Adrenal gland (tissue), 12 donors: ENCODE results near the gene NR3C1. TPM values are rescaled to one million over a fixed set of nuclear protein-coding genes. Genes with fewer than 3 reads are reported as not detected.

Source experiments
- DNase-seq, 7 donors: peaks; one replicate each; pipeline ENCODE4 v3.0.0-alpha.2; 2019 to 2020
- H3K27ac ChIP-seq, 5 donors: fragments of 200-600 bp; sonication (generic) in 4 of 5; 1 replicate in 3 of 5; 2 replicates in 2 of 5; pipeline versions ENCODE4 v1.5.1 to v1.8.0; 2016 to 2020; ENCODE audit warnings: mild to moderate bottlenecking in 1 of 5
- H3K27me3 ChIP-seq: fragments of 200-600 bp; 2 replicates; pipeline ENCODE4 v1.8.0; 2021
- H3K36me3 ChIP-seq, 2 donors: fragments of 200-600 bp; replicated peaks in 1 of 2; 1 replicate in 1 of 2; 2 replicates in 1 of 2; pipeline versions ENCODE4 v1.5.1 to v1.8.0; 2018 to 2022
- H3K4me1 ChIP-seq, 2 donors: fragments of 200-600 bp; replicated peaks in 1 of 2; 1 replicate in 1 of 2; 2 replicates in 1 of 2; pipeline versions ENCODE4 v1.5.1 to v1.8.0; 2018 to 2021
- H3K4me3 ChIP-seq, 4 donors: fragments of 200-600 bp; sonication (generic) in 3 of 4; one replicate each; pipeline ENCODE4 v1.5.1; 2016 to 2018
- H3K9me3 ChIP-seq, 3 donors: fragments of 200-600 bp; sonication (generic) in 1 of 3; replicated peaks in 1 of 3; 1 replicate in 2 of 3; 2 replicates in 1 of 3; pipeline versions ENCODE4 v1.5.1 to v1.8.0; 2016 to 2021
- CTCF ChIP-seq, 6 experiments: fragments of 450-650 bp in 4 of 6; fragments of 200-600 bp in 2 of 6; sonication (generic) in 1 of 6; IDR thresholded peaks; 1 replicate in 5 of 6; 2 replicates in 1 of 6; pipeline versions ENCODE4 v1.5.1 to v1.8.0; 2016 to 2021; ENCODE audit warnings: antibody characterized with exemption in 6 of 6, mild to moderate bottlenecking in 2 of 6, moderate library complexity in 1 of 6
- POLR2A ChIP-seq, 2 donors: fragments of 450-650 bp; IDR thresholded peaks; one replicate each; pipeline ENCODE4 v1.6.1; 2017; ENCODE audit warnings: antibody characterized with exemption in 2 of 2, mild to moderate bottlenecking in 2 of 2, moderate library complexity in 1 of 2
- WGBS, 4 donors: extraction: QIAGEN DNeasy Blood & Tissue Kit in 2 of 4; methylation state at CpG; one replicate each; pipeline versions ENCODE4 v1.1.5 to v1.1.7; 2013 to 2017; 5-methylcytosine and 5-hydroxymethylcytosine counted together
- intact Hi-C, 2 donors: fragments of 100-400 bp; cut with DNase I; formaldehyde crosslinking; loops; one replicate each; pipeline versions ENCODE4 v1.14.1 to v1.15.0; 2022 to 2023
- polyA plus RNA-seq, 3 donors: library from polyadenylated mRNA; stranded (reverse); fragments of 200-250 nt in 2 of 3; fragments of 350-450 nt in 1 of 3; fragmentation: Illumina TruSeq in 1 of 3; extraction: RNeasy Lipid Tissue Mini Kit (QIAGEN cat#74804) in 1 of 3; gene quantifications; one replicate each; pipeline ENCODE4 v1.2.3, GENCODE V29; 2013 to 2014
- total RNA-seq, 9 donors: library from RNA; depleted of rRNA in 4 of 9; stranded (reverse); fragments of >200 nt in 4 of 9; fragments of 120-200 nt in 1 of 9; fragmentation: NEBNext Ultra II Directional in 1 of 9; extraction: Animal tissue kit (Norgen Biotek cat#: 25700) in 1 of 9; gene quantifications; one replicate each; pipeline versions ENCODE4 v1.1.0 to v1.2.4, GENCODE V29; 2013 to 2023
- donor health status: healthy with polysubstance abuse.
- donor health status: Bipolar disorder and iron deficiency.
- donor health status: DM: yes; HTN: yes; CAD: no.
- donor health status: DM: no; HTN: no; CAD: no.
- donor health status: DM: no; HTN: no; CAD: no.
- donor health status: DM: yes; HTN: yes; CAD: no.

Gene NR3C1
- total and polyA plus RNA-seq, 12 donors, result 7.5 to 35.5 (median 24.5) TPM

DNA sequence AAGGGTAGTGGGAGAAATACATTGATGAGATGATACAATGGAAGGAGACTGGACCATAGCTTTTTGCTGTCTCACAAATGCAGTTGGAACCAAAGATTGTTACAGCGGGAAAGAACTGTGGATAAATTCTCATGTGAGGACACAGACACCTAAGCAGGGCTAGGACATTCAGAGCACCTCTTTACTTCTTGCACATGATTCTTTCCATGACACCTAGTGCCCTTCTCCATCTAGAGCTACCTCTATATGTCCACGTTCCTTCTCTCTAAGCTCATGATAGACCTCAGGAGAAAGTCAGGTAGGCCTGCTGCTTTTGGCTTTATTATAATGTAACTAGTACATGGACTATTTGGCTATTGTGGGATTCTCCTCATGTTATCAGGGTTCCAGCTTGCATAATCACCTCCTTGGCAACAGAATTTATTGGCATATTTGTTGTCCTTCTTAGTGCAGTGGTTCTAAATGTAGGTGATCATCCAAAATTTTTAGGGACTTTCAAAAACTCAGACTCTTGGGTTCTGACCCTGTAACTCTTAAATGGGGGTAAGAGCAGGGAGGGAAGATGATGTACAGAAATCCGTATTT lies 27.2 kb downstream of the NR3C1 start:
- peaks cover 0 to 10% of the 10 kb centered on the region in 2 donors for H3K4me1 ChIP-seq
- DNase-seq, result no peak
- H3K36me3 ChIP-seq, result no peaks in the 10 kb centered on the region
- H3K9me3 ChIP-seq, result peaks cover 0 to 4% (median 0%) of the 10 kb centered on the region in 3 donors
- WGBS, 4 donors, result 89 to 98% (median 94%) methylated on average over 3 of the region's 3 CpGs
- no peak overlapping the region for H3K4me3 ChIP-seq
- TF ChIP-seq CTCF (IDR thresholded peaks at IDR 0.05), result no peak
- TF ChIP-seq POLR2A (IDR thresholded peaks at IDR 0.05), result no peak
- no peaks in the 10 kb centered on the region for H3K27me3 ChIP-seq
- no peak overlapping the region for H3K27ac ChIP-seq
- intact Hi-C loops, result no loop called here

DNA sequence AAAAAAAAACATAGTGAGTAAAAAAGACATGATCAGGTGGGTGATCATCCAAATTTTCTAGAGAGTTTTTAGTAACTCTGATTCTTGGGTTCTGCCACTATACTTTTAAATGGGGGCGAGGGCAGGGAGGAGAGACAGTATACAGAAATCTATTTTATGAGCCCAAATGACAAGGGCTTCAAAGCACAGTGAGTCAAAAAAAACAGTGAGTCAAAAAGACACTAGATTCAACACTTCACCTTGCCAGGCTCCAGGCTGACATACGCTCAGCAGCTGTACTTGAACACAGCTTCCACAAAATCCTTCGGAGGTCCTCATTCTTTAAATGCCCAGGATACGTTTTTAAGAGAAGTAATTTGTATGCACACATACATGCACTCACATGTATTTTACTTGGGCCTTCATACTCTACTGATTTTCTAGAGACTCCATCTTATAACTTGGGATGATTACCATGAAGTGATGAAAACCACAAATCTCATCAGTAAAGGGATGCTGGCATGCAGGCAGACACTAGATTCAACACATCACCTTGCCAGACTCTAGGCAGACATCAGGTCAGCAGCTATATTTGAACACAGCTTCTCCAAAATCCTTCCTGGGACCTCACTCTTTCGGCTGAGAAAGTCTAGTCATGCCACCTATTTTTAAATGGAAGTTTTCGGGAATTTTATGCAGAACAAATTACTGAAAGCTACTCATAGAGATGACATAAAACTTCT lies 28.8 kb downstream of the NR3C1 start:
- TF ChIP-seq POLR2A (IDR thresholded peaks at IDR 0.05) (no peak), CTCF (IDR thresholded peaks at IDR 0.05) (no peak)

DNA sequence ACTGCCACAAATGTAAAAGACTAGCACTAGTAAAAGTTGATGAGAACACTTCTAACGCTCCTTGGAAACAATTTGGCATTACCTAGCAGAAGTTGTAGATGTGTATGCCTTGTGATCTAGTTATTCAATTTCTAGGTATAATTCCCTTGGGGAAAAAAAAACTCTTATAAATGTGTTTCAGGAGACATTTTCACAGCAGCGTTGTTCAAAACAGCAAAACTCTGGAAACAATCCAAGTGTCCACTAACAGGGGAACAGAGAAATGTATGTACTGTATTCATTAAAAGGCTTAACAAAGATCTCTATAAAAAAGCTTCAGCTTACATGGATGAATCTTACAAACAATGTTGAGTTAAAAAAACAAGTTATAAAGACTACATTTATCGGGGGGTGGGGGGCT lies 30.4 kb downstream of the NR3C1 start:
- Histone ChIP-seq H3K27me3 (no peaks in the 10 kb centered on the region), H3K9me3 (no peaks in the 10 kb centered on the region), H3K36me3 (no peaks in the 10 kb centered on the region), H3K4me1 (peaks cover 0 to 10% of the 10 kb centered on the region in 2 donors), H3K27ac (no peak overlapping the region), H3K4me3 (no peak overlapping the region)
- no peak for TF ChIP-seq CTCF (IDR thresholded peaks at IDR 0.05)
- TF ChIP-seq POLR2A (IDR thresholded peaks at IDR 0.05), result no peak
- intact Hi-C loops, result no loop called here
- 80 to 83% (median 82%) methylated on average over 3 of the region's 3 CpGs for WGBS, 4 donors
- no peak for DNase-seq

More for the DNA sequence above, 28.8 kb downstream of the NR3C1 start:
- H3K4me1 ChIP-seq, result peaks cover 0 to 10% of the 10 kb centered on the region in 2 donors
- H3K9me3 ChIP-seq, result no peaks in the 10 kb centered on the region
- no peak overlapping the region for H3K27ac ChIP-seq
- 90 to 96% (median 93%) methylated on average over 6 of the region's 6 CpGs for WGBS, 4 donors
- H3K27me3 ChIP-seq, result no peaks in the 10 kb centered on the region
- no peaks in the 10 kb centered on the region for H3K36me3 ChIP-seq
- DNase-seq, result no peak
- intact Hi-C loops, result no loop called here
- H3K4me3 ChIP-seq, result no peak overlapping the region

DNA sequence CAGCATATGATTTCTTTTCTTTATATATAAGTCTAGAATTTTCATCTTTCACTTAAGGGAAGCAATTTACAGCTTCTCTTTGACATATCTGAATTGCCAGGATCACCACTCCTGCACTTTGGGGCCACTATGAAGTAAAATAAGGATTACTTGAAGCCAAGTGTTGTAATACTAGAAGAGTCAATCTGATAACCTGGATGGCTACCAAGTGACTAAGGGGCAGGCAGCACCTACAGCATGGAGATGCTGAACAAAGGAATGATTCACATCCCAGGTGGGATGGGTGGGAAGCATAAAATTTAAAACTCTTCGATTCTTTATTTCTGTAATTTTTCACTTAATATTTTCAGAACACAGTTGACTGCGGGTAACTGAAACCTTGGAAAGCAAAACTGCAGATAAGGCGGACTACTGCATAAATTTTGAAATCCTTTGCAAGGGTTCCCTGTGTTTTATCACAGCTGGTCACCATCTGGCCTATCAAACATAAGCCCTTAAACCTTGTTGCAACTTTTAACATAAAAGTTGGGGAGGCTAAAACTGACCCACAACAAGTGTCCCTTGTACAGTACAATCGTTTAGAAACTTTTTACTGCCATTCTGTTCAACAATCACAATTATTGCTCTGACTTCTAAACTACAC lies 31.2 kb downstream of the NR3C1 start:
- Histone ChIP-seq H3K36me3 (no peaks in the 10 kb centered on the region), H3K27me3 (no peaks in the 10 kb centered on the region), H3K4me3 (no peak overlapping the region), H3K27ac (no peak overlapping the region), H3K4me1 (peaks cover 0 to 10% of the 10 kb centered on the region in 2 donors), H3K9me3 (no peaks in the 10 kb centered on the region)
- no peak for DNase-seq
- WGBS, 4 donors, result 65 to 81% (median 71%) methylated on average over 4 of the region's 4 CpGs
- TF ChIP-seq POLR2A (IDR thresholded peaks at IDR 0.05) (no peak), CTCF (IDR thresholded peaks at IDR 0.05) (no peak)
- intact Hi-C loops, result no loop called here
